A172 (cell line): Measurements from ENCODE around the gene CBY2. TPM values are rescaled to one million over a fixed set of nuclear protein-coding genes. Genes with fewer than 3 reads are reported as not detected.
"Not testable (repeated sequence)": the region's sequence is repeated elsewhere in the genome, so short reads cannot be mapped to it uniquely, and the experiment has no call there.

Experiments used
- DNase-seq: peaks from one replicate; pipeline ENCODE4 v3.0.0-alpha.2; 2015; ENCODE audit warnings: low spot score
- total RNA-seq: library from RNA; depleted of rRNA; stranded (reverse); fragments of >200 nt; shearing (Covaris generic); gene quantifications from 2 replicates; pipeline ENCODE4 v1.2.3, GENCODE V29; 2014; rRNA removed

CBY2 gene
- total RNA-seq, 1 experiment from 2014 or later, result not detected

GRCh38 chr13:45742985-45743384, 40.9 kb downstream of the CBY2 start:
- DNase-seq, result no peak

DNA sequence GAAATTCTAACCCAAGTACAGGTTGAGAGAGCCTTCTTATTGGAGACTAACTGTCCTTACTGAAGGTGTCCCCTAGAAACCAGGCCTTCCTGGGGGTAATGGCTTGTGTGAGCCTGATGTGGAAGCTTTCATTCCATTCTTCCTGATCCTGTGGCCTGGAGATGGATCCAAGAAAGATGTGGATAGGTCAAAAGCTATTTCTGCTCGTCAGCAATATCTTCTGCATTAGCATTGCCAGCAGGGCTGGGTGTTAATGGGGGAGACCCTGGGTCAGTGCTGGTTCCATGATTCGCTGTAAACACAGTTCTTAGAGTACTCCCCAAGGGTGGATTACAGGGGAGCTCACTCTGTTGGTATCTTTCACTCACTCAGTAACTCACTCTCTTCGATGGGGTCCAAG, 42.9 kb downstream of the CBY2 start:
- DNase-seq, result no peak

GRCh38 chr13:45747071-45747470, 45.0 kb downstream of the CBY2 start:
- DNase-seq, result no peak

DNA sequence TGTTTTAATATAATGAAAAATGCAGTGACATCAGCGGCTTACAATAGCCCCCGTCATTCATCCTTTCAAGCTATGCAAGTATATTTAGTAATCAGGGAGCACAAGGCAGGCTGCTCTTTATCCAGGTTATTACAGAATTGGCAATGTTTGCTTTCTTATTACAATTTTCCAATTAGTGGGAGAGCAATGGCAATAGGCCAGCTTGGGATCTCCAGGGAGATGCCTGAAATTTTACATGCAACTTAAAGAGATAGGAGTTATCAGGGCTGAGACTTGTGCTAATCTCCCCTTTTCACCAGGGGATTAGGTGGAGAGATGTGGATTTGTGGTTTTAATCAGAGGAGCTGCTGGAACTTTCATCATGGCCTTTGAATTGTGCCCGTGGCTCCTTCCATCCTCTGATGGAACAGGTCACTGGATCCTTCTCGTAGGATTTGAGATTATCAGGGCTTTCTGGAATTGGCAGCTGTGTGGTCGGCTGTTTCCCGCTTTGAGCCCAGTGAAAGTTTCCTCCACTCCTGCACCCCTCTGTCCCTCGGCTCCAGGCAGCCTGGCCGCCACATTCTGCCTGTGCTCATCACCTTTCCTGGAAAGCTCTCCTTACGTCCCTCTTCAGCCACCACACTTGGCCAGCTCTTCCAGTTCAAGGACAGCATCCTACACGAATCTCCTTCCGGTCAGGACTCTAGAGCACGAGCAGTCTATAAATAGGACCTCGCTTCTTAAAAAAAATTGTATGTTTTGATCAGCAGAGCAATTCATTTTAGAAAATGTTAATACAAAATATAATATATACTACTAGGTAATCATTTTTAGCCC, 47.0 kb downstream of the CBY2 start:
- DNase-seq, result no peak

GRCh38 chr13:45750566-45750965, 48.4 kb downstream of the CBY2 start:
- DNase-seq, result no peak

DNA sequence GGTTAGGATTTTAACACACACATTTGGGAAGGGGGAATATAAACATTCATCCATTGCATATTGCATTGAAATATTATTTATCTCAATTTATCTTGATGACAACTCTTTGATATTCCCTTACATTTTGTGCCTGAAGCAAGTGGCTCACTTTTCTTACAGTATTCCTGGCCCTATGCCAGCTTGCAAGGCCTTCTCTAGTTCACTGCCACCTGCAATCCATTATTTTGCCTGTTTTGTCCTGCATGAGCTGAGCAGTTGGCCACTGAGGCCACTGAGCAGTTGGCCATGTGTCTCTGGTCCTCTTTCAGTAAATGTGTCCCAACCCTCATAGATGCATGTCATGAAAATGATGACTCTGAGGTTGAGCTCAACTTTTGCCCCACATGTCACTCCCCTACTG, 49.8 kb downstream of the CBY2 start:
- DNase-seq, result no peak

DNA sequence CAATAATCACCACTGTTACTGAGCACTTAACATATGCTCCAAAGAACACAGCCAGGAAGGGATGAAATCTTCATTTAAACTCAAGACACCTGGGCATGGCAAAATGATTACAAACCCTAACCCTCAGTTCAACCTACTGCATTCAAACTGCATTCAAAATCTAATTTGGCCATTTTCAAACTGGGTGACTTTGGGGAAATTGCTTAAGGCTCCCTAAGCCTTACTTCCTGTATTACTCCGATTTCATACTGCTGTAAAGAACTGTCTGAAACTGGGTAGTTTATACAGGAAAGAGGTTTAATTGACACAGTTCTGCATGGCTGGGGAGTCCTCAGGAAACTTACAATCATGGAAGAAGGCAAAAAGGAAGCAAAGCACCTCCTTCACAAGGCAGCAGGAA, 50.4 kb downstream of the CBY2 start:
- no peak for DNase-seq

GRCh38 chr13:45756498-45756897, 54.4 kb downstream of the CBY2 start:
- DNase-seq, result not testable (repeated sequence)

GRCh38 chr13:45757589-45757988, 55.5 kb downstream of the CBY2 start:
- DNase-seq, result not testable (repeated sequence)

DNA sequence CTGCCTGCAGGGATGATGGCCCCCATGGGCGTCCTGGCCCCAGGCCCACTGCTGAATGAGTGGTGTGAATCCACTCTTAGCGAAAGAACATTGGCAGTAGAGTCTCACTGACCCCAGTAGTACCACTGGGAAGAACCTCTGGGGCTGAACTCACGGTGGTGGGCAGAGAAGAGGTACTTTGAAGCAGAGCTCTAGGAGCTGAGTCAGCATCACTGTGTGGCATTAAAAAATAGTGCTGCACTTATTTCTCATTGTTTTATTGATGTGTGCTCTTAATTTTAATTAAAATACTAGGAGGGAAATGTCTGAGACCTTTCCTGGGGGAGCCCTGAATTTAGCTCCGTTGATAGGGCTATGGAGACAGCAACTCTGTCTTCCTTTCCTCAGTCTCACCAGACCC, 61.3 kb downstream of the CBY2 start:
- DNase-seq, result no peak

Other genes starting within 250 kb of the CBY2 start
- gene COG3, start 237.4 kb upstream of the CBY2 start, total RNA-seq, result 13.7 and 16.9 TPM in 2 replicates
- gene ERICH6B, start 86.6 kb upstream of the CBY2 start, total RNA-seq, result not detected in 2 replicates
- not detected in 2 replicates for gene SIAH3, start 149.4 kb downstream of the CBY2 start, total RNA-seq